Lung (tissue), 12 donors: ENCODE measurements around the gene LRP1. TPM values are rescaled to one million over a fixed set of nuclear protein-coding genes. Genes with fewer than 3 reads are reported as not detected.

Source experiments
- ATAC-seq: fragments of 200-7000 bp; cut with Tn5 transposase; one replicate; pipeline ENCODE4 v1.9.1; 2020; ENCODE audit warnings: moderate number of reproducible peaks; ENCODE audit not compliant: insufficient read depth, low FRiP score
- DNase-seq, 3 donors: peaks; one replicate each; pipeline ENCODE4 v3.0.0-alpha.2; 2013 to 2017
- H3K27ac ChIP-seq, 2 donors: one replicate each; pipeline ENCODE4 v1.5.1; 2013; ENCODE audit warnings: mild to moderate bottlenecking in 2 of 2, moderate library complexity in 2 of 2, control low read depth in 1 of 2, inconsistent platforms in 1 of 2, low read depth in 1 of 2, low read length in 1 of 2
- H3K27me3 ChIP-seq, 3 donors: one replicate each; pipeline ENCODE4 v1.5.1; 2013; ENCODE audit warnings: low read length in 2 of 3; ENCODE audit not compliant: control insufficient read depth in 3 of 3, insufficient read depth in 3 of 3
- H3K36me3 ChIP-seq, 4 donors: one replicate each; pipeline ENCODE4 v1.5.1; 2013; ENCODE audit warnings: low read length in 4 of 4, mild to moderate bottlenecking in 1 of 4, moderate library complexity in 1 of 4; ENCODE audit not compliant: control insufficient read depth in 4 of 4, insufficient read depth in 4 of 4
- H3K4me1 ChIP-seq, 5 donors: one replicate each; pipeline ENCODE4 v1.5.1; 2013; ENCODE audit warnings: low read length in 5 of 5, mild to moderate bottlenecking in 2 of 5, moderate library complexity in 1 of 5; ENCODE audit not compliant: control insufficient read depth in 5 of 5, insufficient read depth in 5 of 5
- H3K4me3 ChIP-seq: one replicate; pipeline ENCODE4 v1.5.1; 2013; ENCODE audit warnings: mild to moderate bottlenecking, control low read depth, moderate library complexity
- H3K9ac ChIP-seq, 2 donors: one replicate each; pipeline ENCODE4 v1.5.1; 2013; ENCODE audit warnings: low read length in 2 of 2, control low read depth in 1 of 2; ENCODE audit not compliant: insufficient read depth in 1 of 2
- H3K9me3 ChIP-seq, 4 donors: one replicate each; pipeline ENCODE4 v1.5.1; 2013; ENCODE audit warnings: low read length in 3 of 4, mild to moderate bottlenecking in 1 of 4, moderate library complexity in 1 of 4; ENCODE audit not compliant: control insufficient read depth in 4 of 4, insufficient read depth in 3 of 4
- WGBS, 2 donors: extraction: QIAGEN DNeasy Blood & Tissue Kit; methylation state at CpG; one replicate each; pipeline ENCODE4 v1.1.7; 2013; 5-methylcytosine and 5-hydroxymethylcytosine counted together
- polyA plus RNA-seq, 2 donors: library from polyadenylated mRNA; stranded (reverse); fragments of 200-250 nt; gene quantifications; one replicate each; pipeline ENCODE4 v1.2.1, GENCODE V29; 2013
- total RNA-seq, 2 donors: library from RNA; depleted of rRNA in 1 of 2; stranded (reverse); fragments of >200 nt in 1 of 2; gene quantifications; one replicate each; pipeline ENCODE4 v1.2.1, GENCODE V29; 2014 to 2021
- TF ChIP-seq, protein P1 (sequence below): IDR thresholded peaks from 2 replicates; pipeline ENCODE4 v1.5.1; 2012; ENCODE audit warnings: mild to moderate bottlenecking; ENCODE audit errors: control extremely low read depth, extremely low read depth
- donor health status: control.
- donor health status: control.
- donor health status: Bipolar disorder and iron deficiency.
- donor health status: healthy.
- donor health status: DM: yes; HTN: yes; CAD: no.

The LRP1 gene
- total and polyA plus RNA-seq, 4 donors, result 52.6 to 338 (median 122) TPM

DNA sequence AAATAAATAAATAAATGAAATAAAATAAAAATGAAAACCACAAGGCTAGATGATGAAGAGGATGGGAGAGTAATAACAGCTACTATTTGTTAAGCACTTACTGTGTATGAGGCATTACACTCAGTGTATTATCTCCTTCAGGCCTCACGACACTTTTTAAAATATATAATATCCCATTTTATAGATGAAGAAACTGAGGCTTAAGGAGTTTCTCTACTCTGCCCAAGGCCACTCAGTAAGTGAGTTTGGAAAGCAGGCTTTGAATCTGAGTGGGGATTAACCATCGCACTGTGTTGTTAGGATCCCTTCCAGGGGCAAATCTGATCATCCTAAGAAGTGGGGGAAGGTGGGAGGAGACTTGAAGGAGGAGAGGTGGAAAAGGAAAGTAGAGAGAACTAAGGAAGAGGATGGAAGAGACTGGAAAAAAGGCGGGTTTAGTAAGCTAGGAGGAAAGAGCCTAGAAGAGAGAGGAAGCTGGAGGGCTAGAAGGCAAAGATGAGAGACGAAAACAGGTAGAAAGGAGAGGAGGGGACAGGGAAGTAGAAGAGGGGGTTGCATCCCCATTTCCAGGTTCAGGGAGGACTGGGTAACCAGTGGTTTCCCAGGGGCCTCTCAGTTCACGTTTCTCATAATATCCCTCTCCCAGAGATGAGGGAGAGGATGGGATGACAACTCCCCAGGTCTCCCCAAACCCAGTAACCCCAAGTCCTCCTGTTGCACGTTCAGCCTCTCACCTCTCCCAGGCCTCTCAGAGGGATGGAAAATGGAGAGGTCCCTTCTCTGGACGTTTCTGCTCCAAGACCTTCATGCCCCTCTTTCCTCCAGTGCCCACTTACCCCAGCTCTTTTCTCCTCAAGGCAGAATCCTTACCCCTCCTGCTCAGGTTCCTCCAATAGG lies 18.8 kb upstream of the LRP1 start:
- peaks cover 0 to 26% (median 8%) of the 10 kb centered on the region in 5 donors for H3K4me1 ChIP-seq
- H3K27ac ChIP-seq, result peak overlapping the region in 1 of 2 donors; percentile 99
- no peak for DNase-seq
- ATAC-seq, result no peak
- peaks cover 0 to 37% (median 16%) of the 10 kb centered on the region in 4 donors for H3K36me3 ChIP-seq
- WGBS, 2 donors, result 45 to 66% methylated on average over 7 of the region's 7 CpGs
- H3K27me3 ChIP-seq, result no peaks in the 10 kb centered on the region
- H3K9me3 ChIP-seq, result no peaks in the 10 kb centered on the region
- peak overlapping the region in 1 of 2 donors; percentile 62 for H3K9ac ChIP-seq
- TF ChIP-seq, protein P1, sequence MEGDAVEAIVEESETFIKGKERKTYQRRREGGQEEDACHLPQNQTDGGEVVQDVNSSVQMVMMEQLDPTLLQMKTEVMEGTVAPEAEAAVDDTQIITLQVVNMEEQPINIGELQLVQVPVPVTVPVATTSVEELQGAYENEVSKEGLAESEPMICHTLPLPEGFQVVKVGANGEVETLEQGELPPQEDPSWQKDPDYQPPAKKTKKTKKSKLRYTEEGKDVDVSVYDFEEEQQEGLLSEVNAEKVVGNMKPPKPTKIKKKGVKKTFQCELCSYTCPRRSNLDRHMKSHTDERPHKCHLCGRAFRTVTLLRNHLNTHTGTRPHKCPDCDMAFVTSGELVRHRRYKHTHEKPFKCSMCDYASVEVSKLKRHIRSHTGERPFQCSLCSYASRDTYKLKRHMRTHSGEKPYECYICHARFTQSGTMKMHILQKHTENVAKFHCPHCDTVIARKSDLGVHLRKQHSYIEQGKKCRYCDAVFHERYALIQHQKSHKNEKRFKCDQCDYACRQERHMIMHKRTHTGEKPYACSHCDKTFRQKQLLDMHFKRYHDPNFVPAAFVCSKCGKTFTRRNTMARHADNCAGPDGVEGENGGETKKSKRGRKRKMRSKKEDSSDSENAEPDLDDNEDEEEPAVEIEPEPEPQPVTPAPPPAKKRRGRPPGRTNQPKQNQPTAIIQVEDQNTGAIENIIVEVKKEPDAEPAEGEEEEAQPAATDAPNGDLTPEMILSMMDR, result no peak
- peak overlapping the region; percentile 88 for H3K4me3 ChIP-seq

DNA sequence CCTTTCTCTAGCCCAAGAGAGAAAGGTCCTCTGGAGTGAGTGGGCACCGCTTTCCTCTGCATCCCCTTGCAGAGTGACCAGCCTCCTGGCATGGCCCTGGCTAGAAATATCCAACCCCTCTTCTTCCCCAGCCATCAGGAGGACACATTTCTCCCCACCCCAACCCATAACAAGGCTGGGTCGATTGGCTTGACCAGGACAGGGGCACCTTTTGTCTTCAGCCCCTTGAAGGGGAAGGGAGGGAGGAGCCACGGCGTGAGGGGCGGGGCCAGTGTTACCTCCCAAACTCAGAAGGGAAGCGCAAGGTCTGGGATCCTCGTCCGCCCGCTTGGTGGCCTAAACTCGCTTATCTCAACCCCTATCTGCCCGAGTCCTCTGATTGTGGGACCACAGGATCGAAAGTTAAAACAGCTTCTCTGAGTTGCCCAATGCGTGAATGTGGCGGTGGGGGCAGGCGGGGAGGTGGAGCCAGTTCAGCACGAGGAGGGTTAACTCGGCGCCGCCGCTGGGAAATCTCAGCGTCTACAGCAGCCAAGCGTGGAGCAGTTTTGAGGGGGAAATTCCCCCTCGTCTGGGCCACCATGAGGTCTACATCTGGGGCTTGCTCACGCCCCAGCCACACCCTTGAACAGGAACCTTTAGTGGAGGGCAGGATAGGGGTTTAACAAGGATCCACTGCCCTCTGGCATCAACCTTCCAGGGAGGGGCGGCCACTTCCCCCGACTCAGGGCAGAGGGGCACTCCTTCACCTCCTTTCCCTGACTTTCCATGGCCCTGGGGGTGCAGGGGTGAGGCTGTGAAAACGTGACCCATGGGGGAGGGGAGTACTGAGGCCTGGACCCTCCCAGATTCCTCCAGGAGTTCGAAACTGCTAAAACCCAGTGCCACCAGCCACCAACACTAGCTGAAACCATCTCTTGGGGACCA lies 17.9 kb upstream of the LRP1 start:
- peak overlapping the region; percentile 92 to 99 for H3K27ac ChIP-seq
- WGBS, 2 donors, result 3 to 4% methylated on average over 28 of the region's 28 CpGs
- H3K4me1 ChIP-seq, result peaks cover 0 to 26% (median 8%) of the 10 kb centered on the region in 5 donors
- TF ChIP-seq, protein P1, result no peak
- DNase-seq (peak; percentile 68 to 81 (median 71)), ATAC-seq (no peak)
- H3K36me3 ChIP-seq, result peaks cover 0 to 28% (median 14%) of the 10 kb centered on the region in 4 donors
- peak overlapping the region; percentile 86 to 94 for H3K9ac ChIP-seq
- peak overlapping the region; percentile 88 for H3K4me3 ChIP-seq
- H3K9me3 ChIP-seq, result no peaks in the 10 kb centered on the region
- H3K27me3 ChIP-seq, result no peaks in the 10 kb centered on the region

DNA sequence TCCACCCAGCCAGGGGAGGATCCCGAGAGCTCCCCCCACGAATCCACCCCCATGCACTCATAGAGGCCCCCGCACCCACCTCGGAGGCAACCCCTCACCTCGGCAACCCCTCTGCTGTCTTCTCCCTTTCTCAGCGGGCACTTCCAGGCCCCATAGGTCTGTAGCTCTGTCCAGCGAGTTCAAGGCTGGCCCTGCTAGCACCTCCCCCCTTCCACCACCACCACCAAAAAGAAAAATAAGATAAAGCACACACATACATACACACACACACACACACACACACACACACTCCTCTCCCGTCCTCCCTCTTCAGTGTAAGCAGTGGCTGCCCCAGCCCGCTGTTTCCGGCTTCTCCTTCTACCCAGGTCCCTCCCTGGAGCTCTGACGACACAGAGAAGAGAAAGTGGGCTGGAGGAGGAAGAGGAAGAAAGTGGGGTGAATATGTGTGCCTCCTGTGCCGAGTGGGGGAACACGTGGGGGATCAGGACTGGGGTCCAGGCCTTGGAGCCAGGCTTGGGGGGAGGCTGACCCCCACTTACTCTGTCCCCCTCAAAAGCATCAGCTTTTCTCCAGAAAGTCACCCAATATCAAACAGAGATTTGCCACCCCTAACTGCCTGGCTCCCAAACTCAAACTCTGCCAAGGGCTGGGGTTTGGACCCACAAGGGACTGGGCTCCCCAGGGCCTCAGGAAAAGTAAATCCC lies 17.1 kb upstream of the LRP1 start, which contains the start of gene STAT6:
Gene STAT6 (minus strand): TSS at position 332 of the 704 bp plus-strand sequence. CDS start 3,084 bp downstream, outside the sequence.
- H3K9ac ChIP-seq, result peak within 1 kb of the TSS; percentile 86 to 94
- H3K36me3 ChIP-seq, result peaks cover 0 to 21% (median 9%) of the 10 kb centered on the region in 4 donors
- DNase-seq (peak; percentile 86 to 94 (median 92)), ATAC-seq (peak; percentile 72)
- peaks cover 0 to 26% (median 8%) of the 10 kb centered on the region in 5 donors for H3K4me1 ChIP-seq
- TF ChIP-seq, protein P1, result no peak
- peak within 1 kb of the TSS; percentile 92 to 99 for H3K27ac ChIP-seq
- no peaks in the 10 kb centered on the region for H3K27me3 ChIP-seq
- WGBS, 2 donors, result 1% methylated on average over 12 to 13 of the region's 13 CpGs
- no peaks in the 10 kb centered on the region for H3K9me3 ChIP-seq
- peak within 1 kb of the TSS; percentile 88 for H3K4me3 ChIP-seq
